Measurements from ENCODE around the gene USP5. TPM values are rescaled to one million over a fixed set of nuclear protein-coding genes. Genes with fewer than 3 reads are reported as not detected.

Gene USP5
- total and polyA plus RNA-seq, 12 donors = 30.6 to 162 (median 113) TPM

DNA sequence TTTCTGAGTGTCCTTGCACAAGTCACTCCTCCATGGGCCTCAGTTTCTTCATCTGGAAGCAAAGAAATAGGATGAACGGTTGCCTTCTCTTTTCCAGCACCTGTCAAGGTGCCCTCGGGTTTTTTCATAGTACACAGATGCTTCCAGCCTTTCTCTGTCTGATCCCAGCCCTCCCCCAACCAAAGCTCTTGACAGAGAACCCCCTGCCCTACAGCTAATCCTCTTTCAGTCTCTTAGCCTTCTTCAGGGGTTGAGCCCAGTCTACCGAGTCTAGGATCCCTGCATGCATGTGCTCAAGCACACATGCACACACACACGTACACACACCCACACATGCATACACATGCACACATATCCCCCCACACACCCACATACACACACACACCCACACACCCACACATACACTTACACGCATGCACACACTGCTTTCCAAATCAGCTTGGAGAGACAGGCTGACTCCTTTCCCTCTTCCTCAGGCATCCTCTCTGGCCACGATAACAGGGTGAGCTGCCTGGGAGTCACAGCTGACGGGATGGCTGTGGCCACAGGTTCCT is 5.6 kb upstream of the USP5 start:
- intact Hi-C loops (cut with DNase I) = no loop called here
- Histone ChIP-seq H3K36me3 (replicated peaks in 1 of 2) (no peaks in the 10 kb centered on the region), H3K9me3 (replicated peaks in 1 of 3) (no peaks in the 10 kb centered on the region), H3K4me1 (replicated peaks in 1 of 2) (peaks cover 4 to 8% of the 10 kb centered on the region in 2 donors), H3K4me3 (no peak overlapping the region), H3K27me3 (no peaks in the 10 kb centered on the region), H3K27ac (no peak overlapping the region)
- TF ChIP-seq, protein P1, sequence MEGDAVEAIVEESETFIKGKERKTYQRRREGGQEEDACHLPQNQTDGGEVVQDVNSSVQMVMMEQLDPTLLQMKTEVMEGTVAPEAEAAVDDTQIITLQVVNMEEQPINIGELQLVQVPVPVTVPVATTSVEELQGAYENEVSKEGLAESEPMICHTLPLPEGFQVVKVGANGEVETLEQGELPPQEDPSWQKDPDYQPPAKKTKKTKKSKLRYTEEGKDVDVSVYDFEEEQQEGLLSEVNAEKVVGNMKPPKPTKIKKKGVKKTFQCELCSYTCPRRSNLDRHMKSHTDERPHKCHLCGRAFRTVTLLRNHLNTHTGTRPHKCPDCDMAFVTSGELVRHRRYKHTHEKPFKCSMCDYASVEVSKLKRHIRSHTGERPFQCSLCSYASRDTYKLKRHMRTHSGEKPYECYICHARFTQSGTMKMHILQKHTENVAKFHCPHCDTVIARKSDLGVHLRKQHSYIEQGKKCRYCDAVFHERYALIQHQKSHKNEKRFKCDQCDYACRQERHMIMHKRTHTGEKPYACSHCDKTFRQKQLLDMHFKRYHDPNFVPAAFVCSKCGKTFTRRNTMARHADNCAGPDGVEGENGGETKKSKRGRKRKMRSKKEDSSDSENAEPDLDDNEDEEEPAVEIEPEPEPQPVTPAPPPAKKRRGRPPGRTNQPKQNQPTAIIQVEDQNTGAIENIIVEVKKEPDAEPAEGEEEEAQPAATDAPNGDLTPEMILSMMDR (IDR thresholded peaks at IDR 0.05) = no peak
- TF ChIP-seq POLR2A (IDR thresholded peaks at IDR 0.05) = no peak
- DNase-seq = no peak
- WGBS, 4 donors = 86 to 94% (median 87%) methylated on average over 7 of the region's 7 CpGs

DNA sequence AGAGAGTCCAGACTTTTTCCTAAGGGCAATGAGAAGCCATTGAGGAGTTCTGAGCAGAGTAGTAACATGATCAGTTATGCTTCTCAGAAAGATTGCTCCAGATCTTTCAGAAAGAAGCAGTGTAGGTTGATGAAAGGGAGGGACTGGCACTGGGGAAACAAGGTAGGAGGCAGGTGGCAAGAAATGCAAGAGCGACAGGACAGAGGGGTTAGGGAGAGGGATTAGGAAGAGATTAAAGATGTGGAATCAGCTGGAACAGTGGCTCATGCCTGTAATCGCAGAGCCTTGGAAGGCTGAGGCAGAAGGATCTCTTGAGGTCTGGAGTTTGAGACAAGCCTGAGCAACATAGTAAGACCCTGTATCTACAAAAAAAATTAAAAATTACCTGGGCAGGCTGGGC is 4.3 kb upstream of the USP5 start:
- no peak for TF ChIP-seq POLR2A (IDR thresholded peaks at IDR 0.05)
- TF ChIP-seq, protein P1 (IDR thresholded peaks at IDR 0.05) = no peak
- WGBS, 4 donors = 93 to 98% (median 96%) methylated on average over 2 of the region's 2 CpGs
- H3K4me3 ChIP-seq = no peak overlapping the region
- no peak for DNase-seq
- H3K9me3 ChIP-seq (replicated peaks in 1 of 3) = no peaks in the 10 kb centered on the region
- H3K36me3 ChIP-seq (replicated peaks in 1 of 2) = no peaks in the 10 kb centered on the region
- peaks cover 4 to 8% of the 10 kb centered on the region in 2 donors for H3K4me1 ChIP-seq (replicated peaks in 1 of 2)
- H3K27ac ChIP-seq = no peak overlapping the region
- intact Hi-C loops (cut with DNase I) = no loop called here
- no peaks in the 10 kb centered on the region for H3K27me3 ChIP-seq

DNA sequence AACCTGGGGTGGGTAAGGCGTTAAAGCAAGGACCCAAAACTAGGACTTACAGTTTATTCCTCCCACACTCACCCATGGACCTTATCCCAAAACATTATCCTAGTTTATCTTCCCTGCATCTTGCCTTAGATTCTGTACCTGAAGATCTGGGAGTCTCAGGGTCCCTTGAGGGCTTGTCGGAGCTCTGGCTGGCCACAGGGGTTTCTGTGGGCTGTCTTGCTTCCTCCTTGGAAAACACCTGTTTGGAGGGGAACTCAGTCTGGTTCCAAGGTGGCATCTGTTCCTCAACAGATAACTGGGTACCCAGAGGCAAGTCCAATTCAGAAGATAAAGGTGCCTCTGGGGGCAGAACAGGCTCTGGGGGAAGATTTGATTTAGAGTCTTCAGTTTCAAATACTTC is 2.5 kb upstream of the USP5 start:
- no peaks in the 10 kb centered on the region for H3K36me3 ChIP-seq (replicated peaks in 1 of 2)
- DNase-seq = no peak
- H3K4me3 ChIP-seq = no peak overlapping the region
- intact Hi-C loops (cut with DNase I) = no loop called here
- H3K4me1 ChIP-seq (replicated peaks in 1 of 2) = peaks cover 13 to 24% of the 10 kb centered on the region in 2 donors
- no peaks in the 10 kb centered on the region for H3K9me3 ChIP-seq (replicated peaks in 1 of 3)
- H3K27me3 ChIP-seq = no peaks in the 10 kb centered on the region
- no peak for TF ChIP-seq POLR2A (IDR thresholded peaks at IDR 0.05)
- TF ChIP-seq, protein P1 (IDR thresholded peaks at IDR 0.05) = no peak
- WGBS, 4 donors = 81 to 92% (median 87%) methylated on average over 2 of the region's 2 CpGs
- no peak overlapping the region for H3K27ac ChIP-seq

DNA sequence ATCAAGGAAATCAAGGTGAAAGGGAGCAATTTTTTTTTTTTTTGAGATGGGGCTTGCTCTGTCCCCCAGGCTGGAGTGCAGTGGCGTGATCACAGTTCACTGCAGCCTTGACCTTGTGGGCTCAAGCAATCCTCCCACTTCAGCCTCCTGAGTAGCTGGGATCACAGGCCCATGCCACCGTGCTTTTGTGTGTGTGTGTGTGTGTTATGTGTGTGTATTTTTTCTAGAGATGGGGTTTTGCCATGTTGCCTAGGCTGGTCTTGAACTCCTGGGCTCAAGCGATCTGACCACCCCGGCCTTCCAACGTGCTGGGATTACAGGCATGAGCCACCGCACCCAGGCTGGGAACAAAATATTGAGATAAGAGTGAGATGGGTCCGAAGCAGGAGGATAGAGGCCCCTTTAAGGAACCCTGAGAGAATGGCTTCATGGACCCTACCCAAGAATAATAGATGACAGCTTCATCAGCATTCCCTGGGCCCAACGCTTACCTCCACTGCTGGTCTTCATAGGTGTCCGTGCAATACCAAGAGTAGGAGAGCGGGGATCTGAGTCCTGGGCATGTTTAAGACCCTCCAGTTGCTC is 1.9 kb upstream of the USP5 start:
- Histone ChIP-seq H3K36me3 (replicated peaks in 1 of 2) (no peaks in the 10 kb centered on the region), H3K27ac (no peak overlapping the region), H3K9me3 (replicated peaks in 1 of 3) (no peaks in the 10 kb centered on the region), H3K4me1 (replicated peaks in 1 of 2) (peaks cover 13 to 24% of the 10 kb centered on the region in 2 donors), H3K4me3 (no peak overlapping the region), H3K27me3 (no peaks in the 10 kb centered on the region)
- 78 to 86% (median 82%) methylated on average over 8 to 10 of the region's 10 CpGs for WGBS, 4 donors
- TF ChIP-seq, protein P1 (IDR thresholded peaks at IDR 0.05) = no peak
- no peak for TF ChIP-seq POLR2A (IDR thresholded peaks at IDR 0.05)
- no peak for DNase-seq
- intact Hi-C loops (cut with DNase I) = no loop called here
